WTC11 (cell line): ENCODE measurements around the gene ACBD4.

Source experiments
- ATF2 ChIP-seq: sonication (generic); formaldehyde crosslinking; IDR thresholded peaks from 2 replicates; pipeline ENCODE4 v1.8.1; 2022; ENCODE audit warnings: low read depth, missing genetic modification reagents, borderline replicate concordance
- CTCF ChIP-seq: fragments of 200-600 bp; IDR thresholded peaks from 2 replicates; pipeline ENCODE4 v1.8.0; 2022; ENCODE audit warnings: antibody characterized with exemption
- FOXK1 ChIP-seq: sonication (generic); formaldehyde crosslinking; IDR thresholded peaks from 2 replicates; pipeline ENCODE4 v1.8.0; 2022; ENCODE audit warnings: mild to moderate bottlenecking, moderate library complexity, missing genetic modification reagents
- SMAD4 ChIP-seq: sonication (generic); formaldehyde crosslinking; IDR thresholded peaks from 2 replicates; pipeline ENCODE4 v1.8.0; 2022; ENCODE audit warnings: mild to moderate bottlenecking, missing genetic modification reagents
- ZBTB43 ChIP-seq: sonication (generic); formaldehyde crosslinking; IDR thresholded peaks from 2 replicates; pipeline ENCODE4 v1.8.1; 2023; ENCODE audit warnings: mild to moderate bottlenecking, missing genetic modification reagents
- ZNF263 ChIP-seq: sonication (generic); formaldehyde crosslinking; IDR thresholded peaks from 2 replicates; pipeline ENCODE4 v1.8.1; 2022; ENCODE audit warnings: low read depth, mild to moderate bottlenecking, moderate library complexity, missing genetic modification reagents

GRCh38 chr17:45112559-45113423, 22.7 kb upstream of the ACBD4 start:
- TF ChIP-seq CTCF (no peak), SMAD4 (CRISPR knock-in tag) (no peak), ZBTB43 (no peak), ZNF263 (CRISPR knock-in tag) (no peak), ATF2 (no peak), FOXK1 (CRISPR knock-in tag) (no peak)
